IPS DF 6.9 (cell line): ENCODE results near the gene MLPH.

Source experiments
- DNase-seq: peaks from one replicate; pipeline ENCODE4 v3.0.0-alpha.2; 2013; ENCODE audit warnings: low read depth, low spot score
- H3K27ac ChIP-seq: one replicate; pipeline ENCODE4 v1.5.1; 2013; ENCODE audit warnings: low read length, control low read depth
- H3K27me3 ChIP-seq: 2 replicates; pipeline ENCODE4 v1.6.1; 2013; ENCODE audit warnings: mild to moderate bottlenecking, low read length; ENCODE audit not compliant: control insufficient read depth, insufficient read depth
- H3K36me3 ChIP-seq: 2 replicates; pipeline ENCODE4 v1.6.1; 2013; ENCODE audit warnings: low read length; ENCODE audit not compliant: control insufficient read depth, insufficient read depth
- H3K4me1 ChIP-seq: 2 replicates; pipeline ENCODE4 v1.6.1; 2013; ENCODE audit warnings: low read length; ENCODE audit not compliant: control insufficient read depth, insufficient read depth
- H3K4me3 ChIP-seq: 2 replicates; pipeline ENCODE4 v1.5.1; 2013; ENCODE audit warnings: mild to moderate bottlenecking, low read length
- H3K9me3 ChIP-seq: 2 replicates; pipeline ENCODE4 v1.6.1; 2013; ENCODE audit warnings: low read length, inconsistent platforms; ENCODE audit not compliant: control insufficient read depth, insufficient read depth
- WGBS: extraction: QIAGEN DNeasy Blood & Tissue Kit; methylation state at CpG from one replicate; pipeline ENCODE4 v1.1.7; 2013; ENCODE audit warnings: mixed read lengths, missing lambda C conversion rate; ENCODE audit not compliant: insufficient read length, insufficient coverage; 5-methylcytosine and 5-hydroxymethylcytosine counted together

Gene MLPH

GRCh38 chr2:237574894-237575868, 88.1 kb downstream of the MLPH start:
- H3K9me3 ChIP-seq: no peaks in the 10 kb centered on the region
- no peaks in the 10 kb centered on the region for H3K27me3 ChIP-seq
- no peak overlapping the region for H3K27ac ChIP-seq
- no CpG with 5 or more reads among the region's 25 CpGs for WGBS
- H3K36me3 ChIP-seq: peaks cover 12% of the 10 kb centered on the region
- no peak for DNase-seq
- H3K4me3 ChIP-seq: no peak overlapping the region
- peaks cover 5% of the 10 kb centered on the region; the same call in 1 of the 2 replicates for H3K4me1 ChIP-seq

GRCh38 chr2:237575869-237576862, 89.1 kb downstream of the MLPH start:
- Histone ChIP-seq H3K36me3 (peaks cover 12% of the 10 kb centered on the region), H3K27me3 (no peaks in the 10 kb centered on the region), H3K9me3 (no peaks in the 10 kb centered on the region), H3K4me3 (no peak overlapping the region), H3K4me1 (peaks cover 5% of the 10 kb centered on the region; the same call in 1 of the 2 replicates), H3K27ac (no peak overlapping the region)
- no CpG with 5 or more reads among the region's 27 CpGs for WGBS
- DNase-seq: no peak

- H3K4me3 ChIP-seq: no peak overlapping the region
- WGBS: 100% methylated on average over 3 of the region's 9 CpGs
- peaks cover 13% of the 10 kb centered on the region for H3K36me3 ChIP-seq
- H3K27me3 ChIP-seq: no peaks in the 10 kb centered on the region
- H3K4me1 ChIP-seq: peaks cover 6% of the 10 kb centered on the region
- no peak for DNase-seq
- no peak overlapping the region for H3K27ac ChIP-seq
- no peaks in the 10 kb centered on the region for H3K9me3 ChIP-seq
Observed at GRCh38 chr2:237576974-237577373, 89.9 kb downstream of the MLPH start.

GRCh38 chr2:237577458-237577857, 90.4 kb downstream of the MLPH start:
- Histone ChIP-seq H3K27me3 (no peaks in the 10 kb centered on the region), H3K4me1 (peaks cover 7% of the 10 kb centered on the region), H3K9me3 (no peaks in the 10 kb centered on the region), H3K36me3 (peaks cover 14% of the 10 kb centered on the region), H3K4me3 (no peak overlapping the region), H3K27ac (no peak overlapping the region)
- no CpG with 5 or more reads among the region's 10 CpGs for WGBS
- no peak for DNase-seq

GRCh38 chr2:237577956-237578870, 91.2 kb downstream of the MLPH start:
- Histone ChIP-seq H3K9me3 (no peaks in the 10 kb centered on the region), H3K4me1 (peaks cover 5% of the 10 kb centered on the region; the same call in 1 of the 2 replicates), H3K27ac (no peak overlapping the region), H3K36me3 (peaks cover 14% of the 10 kb centered on the region), H3K4me3 (no peak overlapping the region), H3K27me3 (no peaks in the 10 kb centered on the region)
- DNase-seq: no peak
- no CpG with 5 or more reads among the region's 26 CpGs for WGBS

- Histone ChIP-seq H3K27me3 (no peaks in the 10 kb centered on the region), H3K36me3 (peaks cover 14% of the 10 kb centered on the region; the same call in 1 of the 2 replicates), H3K27ac (no peak overlapping the region), H3K4me1 (peaks cover 10% of the 10 kb centered on the region), H3K4me3 (no peak overlapping the region), H3K9me3 (no peaks in the 10 kb centered on the region)
- no peak for DNase-seq
- WGBS: no CpG with 5 or more reads among the region's 6 CpGs
Observed at GRCh38 chr2:237581326-237581725, 94.3 kb downstream of the MLPH start.

- Histone ChIP-seq H3K27ac (no peak overlapping the region), H3K9me3 (no peaks in the 10 kb centered on the region), H3K36me3 (peaks cover 12% of the 10 kb centered on the region; the same call in 1 of the 2 replicates), H3K4me1 (peaks cover 10% of the 10 kb centered on the region), H3K27me3 (no peaks in the 10 kb centered on the region), H3K4me3 (no peak overlapping the region)
- no peak for DNase-seq
- no CpG with 5 or more reads among the region's 25 CpGs for WGBS
Observed at GRCh38 chr2:237581751-237582746, 95.0 kb downstream of the MLPH start.

- Histone ChIP-seq H3K36me3 (0 out of 2 replicates have a peak, but pooled peaks cover 3% of the 10 kb centered on the region), H3K4me1 (peaks cover 10% of the 10 kb centered on the region), H3K4me3 (no peak overlapping the region), H3K27ac (no peak overlapping the region), H3K27me3 (no peaks in the 10 kb centered on the region), H3K9me3 (no peaks in the 10 kb centered on the region)
- no CpG with 5 or more reads among the region's 19 CpGs for WGBS
- DNase-seq: no peak
Observed at GRCh38 chr2:237583385-237584295, 96.6 kb downstream of the MLPH start.
